Measurements from ENCODE around the gene NPC1.
"Not testable (repeated sequence)": the region's sequence is repeated elsewhere in the genome, so short reads cannot be mapped to it uniquely, and the experiment has no call there.

Gene NPC1

GRCh38 chr18:23502516-23503037, 83.7 kb downstream of the NPC1 start:
- no peak for DNase-seq (ENCODE audit: insufficient read length, low spot score)
- FAIRE-seq: no peak
- TF ChIP-seq SPI1 (IDR thresholded peaks at IDR 0.05; ENCODE audit: low read depth, low read length) (no peak), PAX5 (IDR thresholded peaks at IDR 0.05; ENCODE audit: insufficient read depth, low read length, severe bottlenecking) (no peak), TAF1 (IDR thresholded peaks at IDR 0.05; ENCODE audit: low read depth, low read length) (no peak)

DNA sequence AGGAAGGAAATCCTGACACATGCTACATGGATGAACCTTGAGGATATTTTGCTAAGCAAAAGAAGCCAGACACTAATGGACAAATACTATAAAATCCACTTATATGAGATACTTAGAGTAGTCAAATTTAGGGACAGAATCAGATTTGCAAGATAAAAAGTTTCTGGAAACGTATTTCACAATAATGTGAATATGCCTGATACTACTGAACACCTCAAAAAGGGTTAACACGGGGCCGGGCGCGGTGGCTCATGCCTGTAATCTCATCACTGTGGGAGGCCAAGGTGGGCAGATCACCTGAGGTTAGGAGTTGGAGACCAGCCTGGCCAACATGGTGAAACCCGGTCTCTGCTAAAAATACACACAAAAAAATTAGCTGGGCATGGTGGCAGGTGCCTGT, 84.7 kb downstream of the NPC1 start:
- TF ChIP-seq SPI1 (IDR thresholded peaks at IDR 0.05; ENCODE audit: low read depth, low read length) (no peak), TAF1 (IDR thresholded peaks at IDR 0.05; ENCODE audit: low read depth, low read length) (no peak), POLR2A (IDR thresholded peaks at IDR 0.05; ENCODE audit: low read depth, low read length) (no peak), POLR2AphosphoS5 (IDR thresholded peaks at IDR 0.05; ENCODE audit: low read depth, low read length) (no peak), POU2F2 (IDR thresholded peaks at IDR 0.05; ENCODE audit: low read depth, low read length) (no peak), PAX5 (IDR thresholded peaks at IDR 0.05; ENCODE audit: insufficient read depth, low read length, severe bottlenecking) (no peak)
- no peak for FAIRE-seq
- DNase-seq (ENCODE audit: insufficient read length, low spot score): no peak

GRCh38 chr18:23499291-23499781, 87.0 kb downstream of the NPC1 start:
- DNase-seq (ENCODE audit: insufficient read length, low spot score) (no peak), FAIRE-seq (peak; percentile 68)
- TF ChIP-seq POLR2AphosphoS5 (IDR thresholded peaks at IDR 0.05; ENCODE audit: low read depth, low read length): no peak
- TF ChIP-seq SPI1 (IDR thresholded peaks at IDR 0.05; ENCODE audit: low read depth, low read length): peak; percentile 83

DNA sequence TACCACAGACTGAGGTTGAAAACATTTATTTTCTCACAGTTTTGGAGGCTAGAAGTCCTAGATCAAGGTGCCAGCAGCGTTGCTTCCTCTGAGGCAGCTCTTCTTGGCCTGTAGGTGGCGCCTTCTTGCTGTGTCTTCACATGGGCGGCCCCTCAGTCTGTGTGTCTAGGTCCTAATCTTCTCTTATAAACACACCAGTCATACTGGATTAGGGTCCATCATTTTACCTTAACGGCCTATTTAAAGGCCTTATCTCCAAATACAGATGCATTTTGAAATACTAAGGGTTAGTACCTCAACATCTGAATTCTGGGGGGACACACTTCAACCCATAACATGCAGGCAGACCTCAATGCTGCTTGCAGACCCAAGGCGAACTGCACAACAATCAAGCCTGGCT, 87.4 kb downstream of the NPC1 start:
- TF ChIP-seq TAF1 (IDR thresholded peaks at IDR 0.05; ENCODE audit: low read depth, low read length) (no peak), POLR2A (IDR thresholded peaks at IDR 0.05; ENCODE audit: low read depth, low read length) (no peak), POLR2AphosphoS5 (IDR thresholded peaks at IDR 0.05; ENCODE audit: low read depth, low read length) (no peak), PAX5 (IDR thresholded peaks at IDR 0.05; ENCODE audit: insufficient read depth, low read length, severe bottlenecking) (no peak), SPI1 (IDR thresholded peaks at IDR 0.05; ENCODE audit: low read depth, low read length) (no peak), POU2F2 (IDR thresholded peaks at IDR 0.05; ENCODE audit: low read depth, low read length) (no peak)
- DNase-seq (ENCODE audit: insufficient read length, low spot score) (no peak), FAIRE-seq (peak; percentile 88)

DNA sequence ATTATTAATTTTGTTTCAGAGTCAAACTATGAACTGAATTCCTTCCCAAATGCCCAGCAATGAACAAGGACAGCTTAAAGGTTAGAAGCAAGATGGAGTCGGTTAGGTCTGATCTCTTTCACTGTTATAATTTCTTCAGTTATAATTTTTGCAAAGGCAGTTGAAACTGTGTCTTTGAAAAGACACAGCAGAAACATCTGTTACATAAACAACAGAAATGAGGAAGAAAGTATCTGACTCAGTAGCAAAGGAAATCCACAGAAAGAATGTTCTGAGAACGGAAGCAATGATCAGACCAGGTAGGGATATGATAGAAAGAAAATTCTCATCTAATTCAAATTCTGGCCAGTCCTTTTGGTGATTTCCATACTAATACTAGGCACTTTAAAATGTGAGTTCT, 88.2 kb downstream of the NPC1 start:
- DNase-seq (ENCODE audit: insufficient read length, low spot score) (no peak), FAIRE-seq (no peak)
- TF ChIP-seq POLR2AphosphoS5 (IDR thresholded peaks at IDR 0.05; ENCODE audit: low read depth, low read length) (no peak), POLR2A (IDR thresholded peaks at IDR 0.05; ENCODE audit: low read depth, low read length) (no peak), SPI1 (IDR thresholded peaks at IDR 0.05; ENCODE audit: low read depth, low read length) (no peak), POU2F2 (IDR thresholded peaks at IDR 0.05; ENCODE audit: low read depth, low read length) (no peak), TAF1 (IDR thresholded peaks at IDR 0.05; ENCODE audit: low read depth, low read length) (no peak), PAX5 (IDR thresholded peaks at IDR 0.05; ENCODE audit: insufficient read depth, low read length, severe bottlenecking) (no peak)

- FAIRE-seq (no peak), DNase-seq (ENCODE audit: insufficient read length, low spot score) (no peak)
- TF ChIP-seq POLR2AphosphoS5 (IDR thresholded peaks at IDR 0.05; ENCODE audit: low read depth, low read length) (no peak), TAF1 (IDR thresholded peaks at IDR 0.05; ENCODE audit: low read depth, low read length) (no peak), PAX5 (IDR thresholded peaks at IDR 0.05; ENCODE audit: insufficient read depth, low read length, severe bottlenecking) (no peak), POLR2A (IDR thresholded peaks at IDR 0.05; ENCODE audit: low read depth, low read length) (no peak)
Measured at GRCh38 chr18:23495723-23496440, 90.4 kb downstream of the NPC1 start.

DNA sequence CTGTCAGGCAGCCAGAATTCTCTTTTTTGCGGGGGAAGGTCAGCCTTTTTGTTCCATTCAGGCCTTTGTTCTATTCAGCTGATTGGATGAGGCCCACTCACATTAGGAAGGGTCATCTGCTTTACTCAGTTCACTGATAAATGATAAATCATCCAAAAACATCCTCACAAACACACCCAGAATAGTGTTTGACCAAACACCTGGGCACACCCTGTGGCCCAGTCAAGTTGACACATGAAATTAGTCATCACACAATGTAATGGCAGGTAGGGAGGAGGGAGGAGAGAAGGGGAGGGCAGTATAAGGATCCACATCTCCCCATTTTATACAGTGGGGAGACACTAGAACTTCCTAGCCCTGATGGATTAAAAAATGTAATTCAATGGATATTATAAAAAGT, 91.3 kb downstream of the NPC1 start:
- no peak for DNase-seq (ENCODE audit: insufficient read length, low spot score)
- peak; percentile 38 for FAIRE-seq
- TF ChIP-seq TAF1 (IDR thresholded peaks at IDR 0.05; ENCODE audit: low read depth, low read length): no peak
- TF ChIP-seq POU2F2 (IDR thresholded peaks at IDR 0.05; ENCODE audit: low read depth, low read length): no peak
- no peak for TF ChIP-seq SPI1 (IDR thresholded peaks at IDR 0.05; ENCODE audit: low read depth, low read length)
- no peak for TF ChIP-seq PAX5 (IDR thresholded peaks at IDR 0.05; ENCODE audit: insufficient read depth, low read length, severe bottlenecking)
- TF ChIP-seq POLR2AphosphoS5 (IDR thresholded peaks at IDR 0.05; ENCODE audit: low read depth, low read length): no peak
- no peak for TF ChIP-seq POLR2A (IDR thresholded peaks at IDR 0.05; ENCODE audit: low read depth, low read length)

DNA sequence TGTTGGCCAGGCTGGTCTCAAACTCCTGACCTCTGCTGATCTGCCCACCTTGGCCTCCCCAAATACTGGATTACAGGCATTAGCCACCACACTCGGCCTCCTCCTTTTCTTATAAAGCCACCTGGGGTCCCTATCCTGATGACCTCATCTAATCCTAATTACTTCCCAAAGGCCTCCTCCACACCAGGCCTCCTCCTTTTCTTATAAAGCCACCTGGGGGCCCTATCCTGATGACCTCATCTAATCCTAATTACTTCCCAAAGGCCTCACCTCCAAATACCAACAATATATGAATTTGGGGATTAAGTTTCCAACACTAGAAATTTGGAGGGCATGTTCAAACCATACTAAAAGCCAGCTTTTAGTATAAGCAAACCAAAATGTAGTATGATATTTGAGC, 92.7 kb downstream of the NPC1 start:
- TF ChIP-seq POLR2AphosphoS5 (IDR thresholded peaks at IDR 0.05; ENCODE audit: low read depth, low read length): no peak
- TF ChIP-seq PAX5 (IDR thresholded peaks at IDR 0.05; ENCODE audit: insufficient read depth, low read length, severe bottlenecking): no peak
- TF ChIP-seq SPI1 (IDR thresholded peaks at IDR 0.05; ENCODE audit: low read depth, low read length): no peak
- no peak for TF ChIP-seq POLR2A (IDR thresholded peaks at IDR 0.05; ENCODE audit: low read depth, low read length)
- no peak for TF ChIP-seq TAF1 (IDR thresholded peaks at IDR 0.05; ENCODE audit: low read depth, low read length)
- TF ChIP-seq POU2F2 (IDR thresholded peaks at IDR 0.05; ENCODE audit: low read depth, low read length): no peak
- no peak for DNase-seq (ENCODE audit: insufficient read length, low spot score)
- no peak for FAIRE-seq

DNA sequence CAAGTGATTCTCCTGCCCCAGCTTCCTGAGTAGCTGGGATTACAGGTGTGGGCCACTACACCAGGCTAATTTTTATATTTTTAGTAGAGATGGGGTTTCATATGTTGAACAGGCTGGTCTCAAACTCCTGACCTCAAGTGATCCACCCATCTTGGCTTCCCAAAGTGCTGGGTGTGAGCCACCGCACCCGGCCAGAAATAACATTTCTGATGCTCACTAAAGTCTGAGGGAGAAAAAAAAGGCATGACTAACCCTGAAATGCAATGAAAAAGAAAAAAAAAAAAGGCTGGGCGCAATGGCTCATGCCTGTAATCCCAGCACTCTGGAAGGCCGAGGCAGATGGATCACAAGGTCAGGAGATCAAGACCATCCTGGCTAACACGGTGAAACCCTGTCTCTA, 96.7 kb downstream of the NPC1 start:
- DNase-seq (ENCODE audit: insufficient read length, low spot score); FAIRE-seq: not testable (repeated sequence)

- peak; percentile 57 for FAIRE-seq
- TF ChIP-seq POU2F2 (IDR thresholded peaks at IDR 0.05; ENCODE audit: low read depth, low read length) (no peak), POLR2A (IDR thresholded peaks at IDR 0.05; ENCODE audit: low read depth, low read length) (no peak), PAX5 (IDR thresholded peaks at IDR 0.05; ENCODE audit: insufficient read depth, low read length, severe bottlenecking) (no peak), TAF1 (IDR thresholded peaks at IDR 0.05; ENCODE audit: low read depth, low read length) (no peak), SPI1 (IDR thresholded peaks at IDR 0.05; ENCODE audit: low read depth, low read length) (no peak), POLR2AphosphoS5 (IDR thresholded peaks at IDR 0.05; ENCODE audit: low read depth, low read length) (no peak)
- no peak for DNase-seq (ENCODE audit: insufficient read length, low spot score)
Measured at GRCh38 chr18:23487738-23488570, 98.4 kb downstream of the NPC1 start.
